Ureter (tissue), 1 donor: ENCODE data around the gene ITGB6. TPM values are rescaled to one million over a fixed set of nuclear protein-coding genes. Genes with fewer than 3 reads are reported as not detected.

Experiments
- DNase-seq: peaks from one replicate; pipeline ENCODE4 v3.0.0-alpha.2; 2020; ENCODE audit warnings: low spot score
- total RNA-seq: library from RNA; stranded (reverse); gene quantifications from one replicate; pipeline ENCODE4 v1.2.4, GENCODE V29; 2023
- donor health status: DM: yes; HTN: yes; CAD: no.

Gene ITGB6
- total RNA-seq, 1 donor from 2014 or later, result 96.3 TPM

DNA sequence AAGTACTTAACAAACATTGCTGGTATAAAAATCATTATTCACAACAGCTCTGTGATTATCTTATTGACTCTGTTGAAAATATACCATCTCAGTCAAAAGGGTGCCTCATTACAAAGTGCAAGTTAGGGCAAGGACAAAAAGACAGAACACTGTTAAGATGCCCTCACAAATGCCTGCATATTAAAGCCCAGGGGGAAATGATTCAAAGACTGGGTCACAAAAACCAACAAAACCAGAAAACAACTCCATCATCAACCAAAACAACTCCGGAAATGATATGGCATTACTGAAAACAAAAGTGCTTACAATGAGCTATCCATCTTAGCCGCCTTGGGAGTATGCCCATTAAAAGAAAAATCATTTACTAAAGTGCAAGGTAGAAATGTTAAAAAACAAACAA is 147.5 kb downstream of the ITGB6 start:
- DNase-seq, result no peak

DNA sequence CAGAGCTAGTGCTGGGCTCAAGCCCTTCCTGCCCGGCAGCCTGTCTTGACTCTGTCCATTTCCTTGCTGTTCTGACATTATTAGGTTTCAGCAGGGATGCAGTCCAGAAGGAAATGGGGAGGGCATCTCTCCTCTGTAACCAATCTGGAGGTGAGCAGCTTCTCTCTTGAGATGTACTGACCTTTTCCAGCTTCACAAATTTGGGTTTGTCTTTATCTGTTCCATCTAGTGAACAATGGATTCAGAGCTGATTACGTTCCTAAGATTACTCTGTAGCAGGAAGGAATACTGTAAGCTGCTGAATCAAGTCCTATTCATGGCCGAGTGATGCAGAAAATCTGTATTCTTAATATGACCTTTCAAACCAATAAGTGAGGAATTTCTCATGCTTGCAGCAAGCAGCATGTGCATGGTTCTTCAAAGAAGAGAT is 148.7 kb downstream of the ITGB6 start:
- DNase-seq, result no peak

DNA sequence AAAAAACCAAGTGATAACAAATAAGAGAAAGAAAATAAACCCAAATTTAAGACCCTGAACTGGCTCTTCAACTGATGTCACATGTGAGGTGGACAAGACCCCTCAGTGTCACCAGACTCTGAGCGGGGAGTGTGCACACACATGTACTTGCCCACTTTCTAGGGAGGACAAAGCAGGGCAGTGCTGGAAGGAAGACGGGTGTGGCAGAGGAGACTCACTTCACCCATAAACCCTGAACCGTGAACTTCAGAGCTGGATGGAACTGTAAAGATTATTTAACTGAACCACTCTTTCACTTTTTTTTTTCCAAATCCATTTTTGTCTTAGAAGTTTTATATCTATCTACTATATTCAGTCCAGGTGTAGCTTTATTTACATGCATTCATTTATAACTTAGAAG is 149.9 kb downstream of the ITGB6 start:
- no peak for DNase-seq

Other genes starting within 250 kb of the ITGB6 start
- gene PLA2R1, start 137.7 kb downstream of the ITGB6 start, total RNA-seq, result 19.0 TPM